IMR-90 (cell line): Measurements from ENCODE around the gene NCAPH2. TPM values are rescaled to one million over a fixed set of nuclear protein-coding genes. Genes with fewer than 3 reads are reported as not detected.

Source experiments
- ATAC-seq: fragments of 200-7000 bp; cut with Tn5 transposase; 2 replicates; pipeline ENCODE4 v1.9.1; 2020; ENCODE audit warnings: low read depth, mild to moderate bottlenecking, moderate library complexity
- BruUV-seq: library from RNA; stranded (reverse); fragments of 400-500 nt; replicated peaks from 2 replicates; lab custom pipeline; 2021; lab: Mats Ljungman, UMichigan
- CTCF ChIA-PET: fragments of 300-600 bp; formaldehyde crosslinking; extraction: SDS; loops from one replicate; lab custom pipeline; 2021; ENCODE audit warnings: antibody characterized with exemption; lab: Yijun Ruan, JAX
- POLR2A ChIA-PET: fragments of 300-600 bp; sonication (Branson Sonifier 250); formaldehyde crosslinking; loops from one replicate; lab custom pipeline; 2022; ENCODE audit warnings: antibody characterized with exemption; ENCODE audit not compliant: unreplicated experiment; lab: Charles Lee
- DNase-seq: peaks from one replicate; pipeline ENCODE4 v3.0.0; 2013
- H2AFZ ChIP-seq: replicated peaks from 2 replicates; pipeline ENCODE3; 2013; ENCODE audit warnings: low read length, mild to moderate bottlenecking; ENCODE audit not compliant: poor library complexity
- H2AK5ac ChIP-seq: 2 replicates; pipeline ENCODE4 v1.6.1; 2013; ENCODE audit warnings: low read depth, low read length, inconsistent platforms
- H2AK9ac ChIP-seq: replicated peaks from 2 replicates; pipeline ENCODE3; 2013; ENCODE audit warnings: mild to moderate bottlenecking, low read depth, low read length, moderate library complexity; ENCODE audit not compliant: poor library complexity
- H2BK120ac ChIP-seq: 2 replicates; pipeline ENCODE4 v1.6.1; 2013; ENCODE audit warnings: low read depth, low read length, inconsistent platforms
- H2BK15ac ChIP-seq: 3 replicates; pipeline ENCODE4 v1.6.1; 2013; ENCODE audit warnings: low read depth, low read length, inconsistent platforms
- H2BK20ac ChIP-seq: 2 replicates; pipeline ENCODE4 v1.6.1; 2013; ENCODE audit warnings: low read depth, mild to moderate bottlenecking, inconsistent platforms, low read length, moderate library complexity
- H2BK5ac ChIP-seq: 2 replicates; pipeline ENCODE4 v1.6.1; 2013; ENCODE audit warnings: mild to moderate bottlenecking, low read depth, low read length, inconsistent platforms; ENCODE audit not compliant: poor library complexity, severe bottlenecking
- H3K14ac ChIP-seq: replicated peaks from 2 replicates; pipeline ENCODE4 v1.6.1; 2013; ENCODE audit warnings: low read depth, low read length, inconsistent platforms
- H3K18ac ChIP-seq: 2 replicates; pipeline ENCODE4 v1.6.1; 2013; ENCODE audit warnings: low read depth, low read length, control low read depth
- H3K23ac ChIP-seq: 2 replicates; pipeline ENCODE4 v1.6.1; 2013; ENCODE audit warnings: low read depth, low read length, inconsistent platforms
- H3K27ac ChIP-seq: 2 replicates; pipeline ENCODE4 v1.5.1; 2013; ENCODE audit warnings: mild to moderate bottlenecking, control low read depth, low read length; ENCODE audit not compliant: insufficient read depth
- H3K27me3 ChIP-seq: 2 replicates; pipeline ENCODE4 v1.6.1; 2013; ENCODE audit warnings: low read length; ENCODE audit not compliant: control insufficient read depth, insufficient read depth
- H3K36me3 ChIP-seq: 2 replicates; pipeline ENCODE4 v1.6.1; 2013; ENCODE audit warnings: low read length, mixed read lengths; ENCODE audit not compliant: control insufficient read depth, insufficient read depth
- H3K4ac ChIP-seq: 2 replicates; pipeline ENCODE4 v1.6.1; 2013; ENCODE audit warnings: low read depth, low read length, inconsistent platforms
- H3K4me1 ChIP-seq: 2 replicates; pipeline ENCODE4 v1.6.1; 2013; ENCODE audit warnings: low read length, mixed read lengths; ENCODE audit not compliant: control insufficient read depth, insufficient read depth
- H3K4me2 ChIP-seq: 2 replicates; pipeline ENCODE4 v1.6.1; 2013; ENCODE audit warnings: low read depth, mild to moderate bottlenecking, control low read depth, low read length, moderate library complexity
- H3K4me3 ChIP-seq: 2 replicates; pipeline ENCODE4 v1.5.1; 2013; ENCODE audit warnings: low read depth, mild to moderate bottlenecking, control low read depth, low read length, moderate library complexity; ENCODE audit not compliant: insufficient read depth
- H3K56ac ChIP-seq: 2 replicates; pipeline ENCODE4 v1.6.1; 2013; ENCODE audit warnings: low read length, inconsistent platforms; ENCODE audit not compliant: insufficient read depth; ENCODE audit errors: extremely low read depth
- H3K79me1 ChIP-seq, 2 experiments: 2 replicates each; pipeline ENCODE4 v1.6.1; 2013; ENCODE audit warnings: low read length in 2 of 2, inconsistent platforms in 1 of 2, low read depth in 1 of 2
- H3K9ac ChIP-seq: 2 replicates; pipeline ENCODE4 v1.6.1; 2013; ENCODE audit warnings: low read depth, low read length, control low read depth
- H3K9me1 ChIP-seq: 2 replicates; pipeline ENCODE4 v1.6.1; 2013; ENCODE audit warnings: low read length, inconsistent platforms; ENCODE audit not compliant: insufficient read depth
- H3K9me3 ChIP-seq: 2 replicates; pipeline ENCODE4 v1.6.1; 2013; ENCODE audit warnings: low read length; ENCODE audit not compliant: control insufficient read depth, insufficient read depth
- H4K20me1 ChIP-seq: 2 replicates; pipeline ENCODE4 v1.6.1; 2013; ENCODE audit warnings: low read length, inconsistent platforms; ENCODE audit not compliant: insufficient read depth
- H4K5ac ChIP-seq: 2 replicates; pipeline ENCODE4 v1.6.1; 2013; ENCODE audit warnings: mild to moderate bottlenecking, low read depth, low read length, control low read depth
- H4K8ac ChIP-seq, 2 experiments: 2 replicates each; pipeline ENCODE4 v1.6.1; 2013; ENCODE audit warnings: low read depth in 2 of 2, low read length in 2 of 2, control low read depth in 1 of 2, inconsistent platforms in 1 of 2
- H4K91ac ChIP-seq: 2 replicates; pipeline ENCODE4 v1.6.1; 2013; ENCODE audit warnings: low read depth, low read length, inconsistent platforms; ENCODE audit not compliant: insufficient read depth
- BHLHE40 ChIP-seq: fragments of 150-350 bp; IDR thresholded peaks from 2 replicates; pipeline ENCODE4 v1.6.1; 2016; ENCODE audit warnings: mild to moderate bottlenecking, low read depth, low read length
- CHD1 ChIP-seq: IDR thresholded peaks from 2 replicates; pipeline ENCODE4 v1.6.1; 2012; ENCODE audit warnings: low read depth, low read length, improper control_type of control experiment
- CTCF ChIP-seq: conservative IDR thresholded peaks from 2 replicates; pipeline ENCODE4 v1.5.1; 2012; ENCODE audit warnings: mild to moderate bottlenecking, low read depth, low read length, improper control_type of control experiment
- ELK1 ChIP-seq: fragments of 150-350 bp; IDR thresholded peaks from 2 replicates; pipeline ENCODE4 v1.6.1; 2016; ENCODE audit warnings: low read depth, mild to moderate bottlenecking, low read length, moderate library complexity, borderline replicate concordance
- FOS ChIP-seq: fragments of 150-350 bp; IDR thresholded peaks from 2 replicates; pipeline ENCODE4 v1.6.1; 2016; ENCODE audit warnings: low read depth, low read length
- MAZ ChIP-seq: IDR thresholded peaks from 2 replicates; pipeline ENCODE4 v1.6.1; 2012; ENCODE audit warnings: low read depth, mild to moderate bottlenecking, low read length, improper control_type of control experiment, moderate library complexity, borderline replicate concordance
- NFE2L2 ChIP-seq: fragments of 150-350 bp; IDR thresholded peaks from 2 replicates; pipeline ENCODE4 v1.6.1; 2016; ENCODE audit warnings: low read depth, mild to moderate bottlenecking, low read length
- RAD21 ChIP-seq: IDR thresholded peaks from 2 replicates; pipeline ENCODE4 v1.6.1; 2012; ENCODE audit warnings: low read length, improper control_type of control experiment
- RFX5 ChIP-seq: IDR thresholded peaks from 2 replicates; pipeline ENCODE4 v1.8.0; 2012; ENCODE audit warnings: low read depth, mild to moderate bottlenecking, low read length, moderate library complexity
- WGBS, 2 experiments: methylation state at CpG; one replicate each; pipeline versions ENCODE4 v1.1.5 to v1.1.7; 2013; ENCODE audit warnings: missing lambda C conversion rate in 2 of 2; ENCODE audit not compliant: insufficient read length in 1 of 2; ENCODE audit errors: extremely low coverage in 2 of 2; 5-methylcytosine and 5-hydroxymethylcytosine counted together
- dilution Hi-C: fragments of 300-500 bp; cut with HindIII; formaldehyde crosslinking; loops from one replicate; pipeline ENCODE4 v1.14.3; 2018; ENCODE audit warnings: low sequenced_read_pairs; ENCODE audit not compliant: unreplicated experiment
- in situ Hi-C: fragments of 300-500 bp; cut with MboI; formaldehyde crosslinking; loops from 3 replicates; pipeline ENCODE4 v1.14.3; 2019; ENCODE audit warnings: low sequenced_read_pairs, inconsistent platforms, mixed read lengths
- intact Hi-C: fragments of 100-400 bp; cut with micrococcal nuclease; formaldehyde crosslinking; loops from 2 replicates; pipeline ENCODE4 v1.10.0; 2022
- polyA plus RNA-seq, 3 experiments: library from polyadenylated mRNA; depleted of rRNA; stranded (reverse); fragments of >200 nt; gene quantifications; 2 replicates each; pipeline ENCODE4 v1.2.3, GENCODE V29; 2012; ENCODE audit warnings: low replicate concordance in 1 of 3
- total RNA-seq: library from RNA; depleted of rRNA; stranded (reverse); fragments of >200 nt; gene quantifications from 2 replicates; pipeline ENCODE4 v1.2.3, GENCODE V29; 2012

Gene NCAPH2
- total and polyA plus RNA-seq, 2 of the 4 experiments (the other 2 are of a cell fraction): 30.2 to 38.5 TPM

- H3K4me3 ChIP-seq: no peak overlapping the region
- dilution Hi-C loops: no loop called here
- no peak overlapping the region for H2BK20ac ChIP-seq
- no TSS peak for BruUV-seq
- H3K4me2 ChIP-seq: no peak overlapping the region
- no peak overlapping the region for H4K8ac ChIP-seq
- ChIA-PET CTCF (interaction anchor here (0.6 kb wide), 1 partner anchor 372 kb away, joined by 3 read pairs; no protein-coding TSS in a partner anchor), POLR2A (no interaction called here)
- H3K4me1 ChIP-seq: peaks cover 19% of the 10 kb centered on the region
- no peak overlapping the region for H2AFZ ChIP-seq
- H3K56ac ChIP-seq: no peak overlapping the region
- no peaks in the 10 kb centered on the region for H3K36me3 ChIP-seq
- no peak overlapping the region for H3K18ac ChIP-seq
- no peaks in the 10 kb centered on the region for H3K79me1 ChIP-seq
- no peaks in the 10 kb centered on the region for H3K9me3 ChIP-seq
- DNase-seq: no peak
- H3K23ac ChIP-seq: no peak overlapping the region
- H3K27me3 ChIP-seq: peaks cover 3% of the 10 kb centered on the region; the same call in 1 of the 2 replicates
- in situ Hi-C loops: no loop called here
- intact Hi-C loops: no loop called here
- no peak overlapping the region for H3K27ac ChIP-seq
- H4K20me1 ChIP-seq: no peaks in the 10 kb centered on the region
- no peak overlapping the region for H4K91ac ChIP-seq
- H4K5ac ChIP-seq: no peak overlapping the region
- no peak overlapping the region for H3K9ac ChIP-seq
- no peak overlapping the region for H2BK15ac ChIP-seq
- H2BK120ac ChIP-seq: no peak overlapping the region
- ATAC-seq: no peak
- H2BK5ac ChIP-seq: no peak overlapping the region
- no peak overlapping the region for H2AK5ac ChIP-seq
- TF ChIP-seq BHLHE40 (no peak), CHD1 (no peak), FOS (no peak), NFE2L2 (no peak), ELK1 (no peak), MAZ (no peak), RFX5 (no peak), CTCF (no peak), RAD21 (no peak)
- H3K14ac ChIP-seq: no peak overlapping the region
- no peak overlapping the region for H3K4ac ChIP-seq
- H2AK9ac ChIP-seq: no peak overlapping the region
- WGBS, 2 experiments: no CpG with 5 or more reads among the region's 3 CpGs
- H3K9me1 ChIP-seq: peaks cover 4% of the 10 kb centered on the region
Measured at GRCh38 chr22:50536226-50536625, 28.2 kb downstream of the NCAPH2 start.
